ENCODE data around the gene AGBL3.

DNA sequence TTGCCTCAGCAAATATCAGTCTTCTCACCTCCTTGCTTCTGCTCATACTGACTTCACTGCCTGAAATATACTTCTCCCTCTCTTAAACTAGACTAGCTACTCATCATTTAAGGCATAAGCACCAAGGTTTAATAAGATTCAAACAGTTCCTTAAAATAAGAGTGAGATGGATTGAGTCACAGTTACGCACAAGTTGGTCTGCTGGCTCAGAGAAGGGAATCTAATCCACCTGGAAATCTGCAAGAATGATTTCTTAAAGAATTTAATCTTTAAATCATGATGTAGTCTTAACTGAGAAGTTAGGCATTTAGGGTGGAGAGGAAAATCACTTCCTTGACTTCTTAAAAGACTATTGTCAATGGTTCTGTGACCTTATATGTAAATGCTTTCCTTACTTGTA, 105.4 kb downstream of the AGBL3 start:
- TF ChIP-seq, protein P1, sequence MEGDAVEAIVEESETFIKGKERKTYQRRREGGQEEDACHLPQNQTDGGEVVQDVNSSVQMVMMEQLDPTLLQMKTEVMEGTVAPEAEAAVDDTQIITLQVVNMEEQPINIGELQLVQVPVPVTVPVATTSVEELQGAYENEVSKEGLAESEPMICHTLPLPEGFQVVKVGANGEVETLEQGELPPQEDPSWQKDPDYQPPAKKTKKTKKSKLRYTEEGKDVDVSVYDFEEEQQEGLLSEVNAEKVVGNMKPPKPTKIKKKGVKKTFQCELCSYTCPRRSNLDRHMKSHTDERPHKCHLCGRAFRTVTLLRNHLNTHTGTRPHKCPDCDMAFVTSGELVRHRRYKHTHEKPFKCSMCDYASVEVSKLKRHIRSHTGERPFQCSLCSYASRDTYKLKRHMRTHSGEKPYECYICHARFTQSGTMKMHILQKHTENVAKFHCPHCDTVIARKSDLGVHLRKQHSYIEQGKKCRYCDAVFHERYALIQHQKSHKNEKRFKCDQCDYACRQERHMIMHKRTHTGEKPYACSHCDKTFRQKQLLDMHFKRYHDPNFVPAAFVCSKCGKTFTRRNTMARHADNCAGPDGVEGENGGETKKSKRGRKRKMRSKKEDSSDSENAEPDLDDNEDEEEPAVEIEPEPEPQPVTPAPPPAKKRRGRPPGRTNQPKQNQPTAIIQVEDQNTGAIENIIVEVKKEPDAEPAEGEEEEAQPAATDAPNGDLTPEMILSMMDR (IDR thresholded peaks at IDR 0.05): no peak
- TF ChIP-seq POLR2A (IDR thresholded peaks at IDR 0.05; ENCODE audit: low read depth): no peak
- no peak for TF ChIP-seq EP300 (IDR thresholded peaks at IDR 0.05)
- no peak for TF ChIP-seq POLR2AphosphoS5 (IDR thresholded peaks at IDR 0.05)

All from esophagus muscularis mucosa (tissue), 4 donors.